SK-N-SH treated with all-trans-retinoic acid at 6 μM for 48 hours (cell line): ENCODE data around the gene ORC3.

Source experiments
- ATAC-seq: fragments of 200-7000 bp; cut with Tn5 transposase; 3 replicates; pipeline ENCODE4 v1.9.1; 2020; ENCODE audit warnings: mild to moderate bottlenecking, moderate library complexity
- ARNTL ChIP-seq: fragments of 450-650 bp; formaldehyde crosslinking; IDR thresholded peaks from 2 replicates; pipeline ENCODE4 v1.5.0; 2020; ENCODE audit warnings: low read depth, mild to moderate bottlenecking, moderate library complexity, borderline replicate concordance
- BACH2 ChIP-seq: fragments of 250-450 bp; sonication (Bioruptor Pico); IDR thresholded peaks from 2 replicates; pipeline ENCODE4 v1.9.0; 2021; ENCODE audit warnings: mild to moderate bottlenecking, borderline replicate concordance
- CSDC2 ChIP-seq: fragments of 250-450 bp; sonication (Bioruptor Pico); IDR thresholded peaks from 2 replicates; pipeline ENCODE4 v1.5.0; 2020; ENCODE audit warnings: mild to moderate bottlenecking, moderate library complexity
- ESRRG ChIP-seq: fragments of 250-450 bp; sonication (Bioruptor Pico); IDR thresholded peaks from 2 replicates; pipeline ENCODE4 v1.6.1; 2021; ENCODE audit warnings: mild to moderate bottlenecking
- GLIS3 ChIP-seq: fragments of 250-450 bp; sonication (Bioruptor Pico); IDR thresholded peaks from 2 replicates; pipeline ENCODE4 v1.5.0; 2020; ENCODE audit warnings: mild to moderate bottlenecking, moderate library complexity
- ISL1 ChIP-seq: fragments of 250-450 bp; sonication (Bioruptor Pico); IDR thresholded peaks from 2 replicates; pipeline ENCODE4 v2.1.2; 2022; ENCODE audit warnings: mild to moderate bottlenecking, moderate library complexity
- OSR1 ChIP-seq: fragments of 250-450 bp; sonication (Bioruptor Pico); IDR thresholded peaks from 2 replicates; pipeline ENCODE4 v1.8.0; 2022; ENCODE audit warnings: moderate library complexity, mild to moderate bottlenecking, inconsistent platforms
- PPARA ChIP-seq: fragments of 250-450 bp; sonication (Bioruptor Pico); IDR thresholded peaks from 2 replicates; pipeline ENCODE4 v1.5.0; 2020; ENCODE audit warnings: mild to moderate bottlenecking, borderline replicate concordance
- RARB ChIP-seq: fragments of 250-450 bp; sonication (Bioruptor Pico); IDR thresholded peaks from 2 replicates; pipeline ENCODE4 v1.8.0; 2021; ENCODE audit warnings: mild to moderate bottlenecking, moderate library complexity
- SNAI2 ChIP-seq: fragments of 250-450 bp; sonication (Bioruptor Pico); IDR thresholded peaks from 2 replicates; pipeline ENCODE4 v1.5.0; 2020; ENCODE audit warnings: mild to moderate bottlenecking, moderate library complexity
- TCF4 ChIP-seq: fragments of 250-450 bp; sonication (Bioruptor Pico); IDR thresholded peaks from 2 replicates; pipeline ENCODE4 v1.8.0; 2021; ENCODE audit warnings: mild to moderate bottlenecking, moderate library complexity, borderline replicate concordance
- TOX ChIP-seq: fragments of 250-450 bp; sonication (Bioruptor Pico); IDR thresholded peaks from 2 replicates; pipeline ENCODE4 v1.8.0; 2021; ENCODE audit warnings: mild to moderate bottlenecking, moderate library complexity, borderline replicate concordance
- ZC3H10 ChIP-seq: fragments of 250-450 bp; sonication (Bioruptor Pico); IDR thresholded peaks from 2 replicates; pipeline ENCODE4 v1.5.1; 2021; ENCODE audit warnings: mild to moderate bottlenecking, moderate library complexity
- ZFP3 ChIP-seq: fragments of 250-450 bp; sonication (Bioruptor Pico); IDR thresholded peaks from 2 replicates; pipeline ENCODE4 v1.5.0; 2020; ENCODE audit warnings: mild to moderate bottlenecking, moderate library complexity
- ZFP30 ChIP-seq: fragments of 450-650 bp; formaldehyde crosslinking; IDR thresholded peaks from 2 replicates; pipeline ENCODE4 v1.5.0; 2022; ENCODE audit warnings: mild to moderate bottlenecking, moderate library complexity
- ZNF565 ChIP-seq: fragments of 450-650 bp; formaldehyde crosslinking; conservative IDR thresholded peaks from 2 replicates; pipeline ENCODE4 v1.5.0; 2020; ENCODE audit warnings: low read depth, mild to moderate bottlenecking, moderate library complexity
- ZNF70 ChIP-seq: fragments of 450-650 bp; formaldehyde crosslinking; IDR thresholded peaks from 2 replicates; pipeline ENCODE4 v1.5.0; 2020; ENCODE audit warnings: mild to moderate bottlenecking, moderate library complexity
- ZNF8 ChIP-seq: fragments of 450-650 bp; formaldehyde crosslinking; IDR thresholded peaks from 2 replicates; pipeline ENCODE4 v1.5.0; 2020; ENCODE audit warnings: mild to moderate bottlenecking, moderate library complexity
- TF ChIP-seq, protein P1 (sequence below): fragments of 250-450 bp; sonication (Bioruptor Pico); IDR thresholded peaks from 2 replicates; pipeline ENCODE4 v1.8.0; 2021; ENCODE audit warnings: low read depth, mild to moderate bottlenecking, moderate library complexity, borderline replicate concordance
- TF ChIP-seq, protein P2 (sequence below): fragments of 250-450 bp; sonication (Bioruptor Pico); IDR thresholded peaks from 2 replicates; pipeline ENCODE4 v1.5.1; 2021; ENCODE audit warnings: mild to moderate bottlenecking, moderate library complexity
- TF ChIP-seq, protein P3 (sequence below): fragments of 250-450 bp; sonication (Bioruptor Pico); IDR thresholded peaks from 2 replicates; pipeline ENCODE4 v1.5.0; 2020; ENCODE audit warnings: mild to moderate bottlenecking, moderate library complexity
- TF ChIP-seq, protein P4 (sequence below): fragments of 250-450 bp; sonication (Bioruptor Pico); IDR thresholded peaks from 2 replicates; pipeline ENCODE4 v1.5.1; 2020; ENCODE audit warnings: low read depth, mild to moderate bottlenecking, moderate library complexity
- TF ChIP-seq, protein P5 (sequence below): fragments of 250-450 bp; sonication (Bioruptor Pico); IDR thresholded peaks from 2 replicates; pipeline ENCODE4 v1.8.0; 2020; ENCODE audit warnings: mild to moderate bottlenecking, moderate library complexity, borderline replicate concordance

ORC3 gene

DNA sequence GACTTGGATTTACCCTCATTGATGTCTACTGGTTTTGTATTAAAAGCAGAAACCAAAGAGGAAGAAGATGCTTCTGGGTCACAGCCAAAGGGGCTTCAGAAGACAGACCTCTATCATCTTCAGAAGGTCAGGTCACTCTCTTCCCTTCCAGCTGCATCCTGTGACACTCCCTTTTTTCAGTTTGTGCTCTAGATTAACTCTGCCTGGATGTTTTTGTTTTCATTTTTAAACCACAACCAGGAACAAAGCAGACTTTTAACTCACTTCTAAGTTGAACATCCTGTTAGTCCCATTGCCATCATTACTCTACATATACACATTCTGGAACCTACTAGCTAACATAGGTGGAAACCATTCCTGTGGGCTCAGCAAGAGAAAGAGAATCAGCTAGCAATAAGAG is 66.9 kb downstream of the ORC3 start:
- TF ChIP-seq, protein P1, sequence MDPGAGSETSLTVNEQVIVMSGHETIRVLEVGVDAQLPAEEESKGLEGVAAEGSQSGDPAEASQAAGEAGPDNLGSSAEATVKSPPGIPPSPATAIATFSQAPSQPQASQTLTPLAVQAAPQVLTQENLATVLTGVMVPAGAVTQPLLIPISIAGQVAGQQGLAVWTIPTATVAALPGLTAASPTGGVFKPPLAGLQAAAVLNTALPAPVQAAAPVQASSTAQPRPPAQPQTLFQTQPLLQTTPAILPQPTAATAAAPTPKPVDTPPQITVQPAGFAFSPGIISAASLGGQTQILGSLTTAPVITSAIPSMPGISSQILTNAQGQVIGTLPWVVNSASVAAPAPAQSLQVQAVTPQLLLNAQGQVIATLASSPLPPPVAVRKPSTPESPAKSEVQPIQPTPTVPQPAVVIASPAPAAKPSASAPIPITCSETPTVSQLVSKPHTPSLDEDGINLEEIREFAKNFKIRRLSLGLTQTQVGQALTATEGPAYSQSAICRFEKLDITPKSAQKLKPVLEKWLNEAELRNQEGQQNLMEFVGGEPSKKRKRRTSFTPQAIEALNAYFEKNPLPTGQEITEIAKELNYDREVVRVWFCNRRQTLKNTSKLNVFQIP (CRISPR knock-in tag), result no peak
- TF ChIP-seq ZFP3 (CRISPR knock-in tag) (no peak), ZNF565 (CRISPR knock-in tag) (no peak), ESRRG (CRISPR knock-in tag) (no peak), OSR1 (CRISPR knock-in tag) (no peak), CSDC2 (CRISPR knock-in tag) (no peak), BACH2 (CRISPR knock-in tag) (no peak), ZFP30 (CRISPR knock-in tag) (no peak), ZNF8 (no peak), ZC3H10 (CRISPR knock-in tag) (no peak), PPARA (no peak), TOX (CRISPR knock-in tag) (no peak), ISL1 (CRISPR knock-in tag) (no peak), SNAI2 (CRISPR knock-in tag) (no peak), ZNF70 (CRISPR knock-in tag) (no peak)
- TF ChIP-seq, protein P2, sequence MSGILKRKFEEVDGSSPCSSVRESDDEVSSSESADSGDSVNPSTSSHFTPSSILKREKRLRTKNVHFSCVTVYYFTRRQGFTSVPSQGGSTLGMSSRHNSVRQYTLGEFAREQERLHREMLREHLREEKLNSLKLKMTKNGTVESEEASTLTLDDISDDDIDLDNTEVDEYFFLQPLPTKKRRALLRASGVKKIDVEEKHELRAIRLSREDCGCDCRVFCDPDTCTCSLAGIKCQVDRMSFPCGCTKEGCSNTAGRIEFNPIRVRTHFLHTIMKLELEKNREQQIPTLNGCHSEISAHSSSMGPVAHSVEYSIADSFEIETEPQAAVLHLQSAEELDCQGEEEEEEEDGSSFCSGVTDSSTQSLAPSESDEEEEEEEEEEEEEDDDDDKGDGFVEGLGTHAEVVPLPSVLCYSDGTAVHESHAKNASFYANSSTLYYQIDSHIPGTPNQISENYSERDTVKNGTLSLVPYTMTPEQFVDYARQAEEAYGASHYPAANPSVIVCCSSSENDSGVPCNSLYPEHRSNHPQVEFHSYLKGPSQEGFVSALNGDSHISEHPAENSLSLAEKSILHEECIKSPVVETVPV (CRISPR knock-in tag), result no peak
- TF ChIP-seq, protein P3, sequence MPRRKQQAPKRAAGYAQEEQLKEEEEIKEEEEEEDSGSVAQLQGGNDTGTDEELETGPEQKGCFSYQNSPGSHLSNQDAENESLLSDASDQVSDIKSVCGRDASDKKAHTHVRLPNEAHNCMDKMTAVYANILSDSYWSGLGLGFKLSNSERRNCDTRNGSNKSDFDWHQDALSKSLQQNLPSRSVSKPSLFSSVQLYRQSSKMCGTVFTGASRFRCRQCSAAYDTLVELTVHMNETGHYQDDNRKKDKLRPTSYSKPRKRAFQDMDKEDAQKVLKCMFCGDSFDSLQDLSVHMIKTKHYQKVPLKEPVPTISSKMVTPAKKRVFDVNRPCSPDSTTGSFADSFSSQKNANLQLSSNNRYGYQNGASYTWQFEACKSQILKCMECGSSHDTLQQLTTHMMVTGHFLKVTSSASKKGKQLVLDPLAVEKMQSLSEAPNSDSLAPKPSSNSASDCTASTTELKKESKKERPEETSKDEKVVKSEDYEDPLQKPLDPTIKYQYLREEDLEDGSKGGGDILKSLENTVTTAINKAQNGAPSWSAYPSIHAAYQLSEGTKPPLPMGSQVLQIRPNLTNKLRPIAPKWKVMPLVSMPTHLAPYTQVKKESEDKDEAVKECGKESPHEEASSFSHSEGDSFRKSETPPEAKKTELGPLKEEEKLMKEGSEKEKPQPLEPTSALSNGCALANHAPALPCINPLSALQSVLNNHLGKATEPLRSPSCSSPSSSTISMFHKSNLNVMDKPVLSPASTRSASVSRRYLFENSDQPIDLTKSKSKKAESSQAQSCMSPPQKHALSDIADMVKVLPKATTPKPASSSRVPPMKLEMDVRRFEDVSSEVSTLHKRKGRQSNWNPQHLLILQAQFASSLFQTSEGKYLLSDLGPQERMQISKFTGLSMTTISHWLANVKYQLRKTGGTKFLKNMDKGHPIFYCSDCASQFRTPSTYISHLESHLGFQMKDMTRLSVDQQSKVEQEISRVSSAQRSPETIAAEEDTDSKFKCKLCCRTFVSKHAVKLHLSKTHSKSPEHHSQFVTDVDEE (CRISPR knock-in tag), result no peak
- no peak for ATAC-seq

DNA sequence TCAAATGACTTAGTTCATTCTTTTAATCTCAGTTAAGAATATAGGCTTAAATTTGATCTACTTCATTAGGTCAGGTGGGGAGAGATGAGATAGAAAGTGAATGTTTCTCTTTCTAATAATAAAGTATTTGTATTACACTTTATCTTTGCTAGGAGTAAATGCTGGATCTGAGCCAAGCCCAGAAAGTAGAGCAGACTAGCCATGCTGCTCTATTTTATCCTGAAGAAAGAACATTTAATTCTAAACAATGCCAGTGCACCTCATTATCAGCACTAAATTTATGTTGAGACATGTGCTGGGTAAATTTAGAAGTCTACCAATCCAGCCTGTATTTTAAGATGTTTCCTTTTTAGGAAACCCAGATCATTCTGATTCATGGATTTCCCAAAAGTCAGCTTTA is 68.6 kb downstream of the ORC3 start:
- TF ChIP-seq BACH2 (CRISPR knock-in tag) (no peak), ARNTL (CRISPR knock-in tag) (no peak), ZFP3 (CRISPR knock-in tag) (no peak), RARB (CRISPR knock-in tag) (no peak), TOX (CRISPR knock-in tag) (no peak), GLIS3 (CRISPR knock-in tag) (no peak), OSR1 (CRISPR knock-in tag) (no peak), TCF4 (CRISPR knock-in tag) (no peak), ZNF70 (CRISPR knock-in tag) (no peak), ESRRG (CRISPR knock-in tag) (no peak), CSDC2 (CRISPR knock-in tag) (no peak), ZNF565 (CRISPR knock-in tag) (no peak)
- TF ChIP-seq, protein P1 (CRISPR knock-in tag), result no peak
- TF ChIP-seq, protein P4, sequence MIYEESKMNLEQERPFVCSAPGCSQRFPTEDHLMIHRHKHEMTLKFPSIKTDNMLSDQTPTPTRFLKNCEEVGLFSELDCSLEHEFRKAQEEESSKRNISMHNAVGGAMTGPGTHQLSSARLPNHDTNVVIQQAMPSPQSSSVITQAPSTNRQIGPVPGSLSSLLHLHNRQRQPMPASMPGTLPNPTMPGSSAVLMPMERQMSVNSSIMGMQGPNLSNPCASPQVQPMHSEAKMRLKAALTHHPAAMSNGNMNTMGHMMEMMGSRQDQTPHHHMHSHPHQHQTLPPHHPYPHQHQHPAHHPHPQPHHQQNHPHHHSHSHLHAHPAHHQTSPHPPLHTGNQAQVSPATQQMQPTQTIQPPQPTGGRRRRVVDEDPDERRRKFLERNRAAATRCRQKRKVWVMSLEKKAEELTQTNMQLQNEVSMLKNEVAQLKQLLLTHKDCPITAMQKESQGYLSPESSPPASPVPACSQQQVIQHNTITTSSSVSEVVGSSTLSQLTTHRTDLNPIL, result no peak
- TF ChIP-seq, protein P5, sequence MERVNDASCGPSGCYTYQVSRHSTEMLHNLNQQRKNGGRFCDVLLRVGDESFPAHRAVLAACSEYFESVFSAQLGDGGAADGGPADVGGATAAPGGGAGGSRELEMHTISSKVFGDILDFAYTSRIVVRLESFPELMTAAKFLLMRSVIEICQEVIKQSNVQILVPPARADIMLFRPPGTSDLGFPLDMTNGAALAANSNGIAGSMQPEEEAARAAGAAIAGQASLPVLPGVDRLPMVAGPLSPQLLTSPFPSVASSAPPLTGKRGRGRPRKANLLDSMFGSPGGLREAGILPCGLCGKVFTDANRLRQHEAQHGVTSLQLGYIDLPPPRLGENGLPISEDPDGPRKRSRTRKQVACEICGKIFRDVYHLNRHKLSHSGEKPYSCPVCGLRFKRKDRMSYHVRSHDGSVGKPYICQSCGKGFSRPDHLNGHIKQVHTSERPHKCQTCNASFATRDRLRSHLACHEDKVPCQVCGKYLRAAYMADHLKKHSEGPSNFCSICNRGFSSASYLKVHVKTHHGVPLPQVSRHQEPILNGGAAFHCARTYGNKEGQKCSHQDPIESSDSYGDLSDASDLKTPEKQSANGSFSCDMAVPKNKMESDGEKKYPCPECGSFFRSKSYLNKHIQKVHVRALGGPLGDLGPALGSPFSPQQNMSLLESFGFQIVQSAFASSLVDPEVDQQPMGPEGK (CRISPR knock-in tag), result no peak
- TF ChIP-seq, protein P2 (CRISPR knock-in tag), result no peak
- no peak for ATAC-seq
